Measurements from ENCODE around the gene TMEM175. TPM values are rescaled to one million over a fixed set of nuclear protein-coding genes. Genes with fewer than 3 reads are reported as not detected.

The TMEM175 gene
- total and polyA plus RNA-seq, 9 of the 15 experiments (the other 6 are each of a cell fraction or from before 2014, with no cell fraction given) = 0.13 to 30.9 (median 9.4) TPM

- TF ChIP-seq IRF9 (tag; IDR thresholded peaks at IDR 0.05) (no peak), CBX1 (IDR thresholded peaks at IDR 0.05; ENCODE audit: low read depth) (peak; percentile 85; the same call in 1 of the 2 replicates), HMGN3 (IDR thresholded peaks at IDR 0.05; ENCODE audit: borderline replicate concordance, extremely low read depth, insufficient read length, low read depth, low read length) (peak; percentile 38), CTBP1 (IDR thresholded peaks at IDR 0.05; ENCODE audit: borderline replicate concordance) (peak; percentile 89), SETDB1 (IDR thresholded peaks at IDR 0.05; ENCODE audit: low read length) (no peak), RCOR1 (IDR thresholded peaks at IDR 0.05; ENCODE audit: borderline replicate concordance in 1 of 2, low read depth in 2 of 2, low read length in 2 of 2) (no peak), ZNF41 (CRISPR knock-in tag; conservative IDR thresholded peaks at IDR 0.05) (no peak), TCF7L2 (IDR thresholded peaks at IDR 0.05; ENCODE audit: low read depth, low read length) (no peak), POLR3G (IDR thresholded peaks at IDR 0.05; ENCODE audit: extremely low read depth, insufficient read length, insufficient replicate concordance) (no peak), MAFF (IDR thresholded peaks at IDR 0.05; ENCODE audit: low read length) (no peak), ZFP36 (IDR thresholded peaks at IDR 0.05; ENCODE audit: low read depth, low read length, partially characterized antibody) (no peak), E4F1 (CRISPR knock-in tag; IDR thresholded peaks at IDR 0.05; ENCODE audit: borderline replicate concordance) (no peak), CCAR2 (IDR thresholded peaks at IDR 0.05; ENCODE audit: low read depth, low read length) (no peak), DDX20 (tag; IDR thresholded peaks at IDR 0.05; ENCODE audit: low read depth) (no peak), POU5F1 (IDR thresholded peaks at IDR 0.05; ENCODE audit: borderline replicate concordance, low read depth, low read length, partially characterized antibody) (no peak), RAD21 (CRISPR knock-in tag; conservative IDR thresholded peaks at IDR 0.05 in 1 of 2, IDR thresholded peaks at IDR 0.05 in 1 of 2) (peak; percentile 79 to 83), NCOA6 (IDR thresholded peaks at IDR 0.05) (no peak), SLC30A9 (CRISPR knock-in tag; IDR thresholded peaks at IDR 0.05) (no peak), NBN (IDR thresholded peaks at IDR 0.05; ENCODE audit: low read depth) (no peak), L3MBTL2 (IDR thresholded peaks at IDR 0.05) (peak; percentile 95)
- TF ChIP-seq, protein P1, sequence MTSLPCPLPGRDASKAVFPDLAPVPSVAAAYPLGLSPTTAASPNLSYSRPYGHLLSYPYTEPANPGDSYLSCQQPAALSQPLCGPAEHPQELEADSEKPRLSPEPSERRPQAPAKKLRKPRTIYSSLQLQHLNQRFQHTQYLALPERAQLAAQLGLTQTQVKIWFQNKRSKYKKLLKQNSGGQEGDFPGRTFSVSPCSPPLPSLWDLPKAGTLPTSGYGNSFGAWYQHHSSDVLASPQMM (CRISPR knock-in tag; IDR thresholded peaks at IDR 0.05) = no peak
- TF ChIP-seq, protein P2, sequence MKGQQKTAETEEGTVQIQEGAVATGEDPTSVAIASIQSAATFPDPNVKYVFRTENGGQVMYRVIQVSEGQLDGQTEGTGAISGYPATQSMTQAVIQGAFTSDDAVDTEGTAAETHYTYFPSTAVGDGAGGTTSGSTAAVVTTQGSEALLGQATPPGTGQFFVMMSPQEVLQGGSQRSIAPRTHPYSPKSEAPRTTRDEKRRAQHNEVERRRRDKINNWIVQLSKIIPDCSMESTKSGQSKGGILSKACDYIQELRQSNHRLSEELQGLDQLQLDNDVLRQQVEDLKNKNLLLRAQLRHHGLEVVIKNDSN (CRISPR knock-in tag; IDR thresholded peaks at IDR 0.05) = peak; percentile 87
Measured at GRCh38 chr4:986879-987623, 54.8 kb downstream of the TMEM175 start, which contains the start of gene IDUA (continued).

All from K562 (cell line).